Measurements from ENCODE around the gene LAGE3.

LAGE3 gene

GRCh38 chrX:154515966-154516655 is 37.0 kb upstream of the LAGE3 start, which contains the start of gene FAM3A:
TSS of gene FAM3A (minus strand) at chrX:154516232. CDS start at chrX:154515772, 460 bp downstream.
- TF ChIP-seq CTCF (IDR thresholded peaks at IDR 0.05) = no peak

- no peak for TF ChIP-seq CTCF (IDR thresholded peaks at IDR 0.05)
Observed at GRCh38 chrX:154515090-154515965, 36.2 kb upstream of the LAGE3 start.

- TF ChIP-seq CTCF (IDR thresholded peaks at IDR 0.05) = no peak
Observed at GRCh38 chrX:154513716-154514115, 34.6 kb upstream of the LAGE3 start.

GRCh38 chrX:154512879-154513553 is 33.9 kb upstream of the LAGE3 start:
- TF ChIP-seq CTCF (IDR thresholded peaks at IDR 0.05) = no peak

GRCh38 chrX:154511761-154512160 is 32.7 kb upstream of the LAGE3 start:
- no peak for TF ChIP-seq CTCF (IDR thresholded peaks at IDR 0.05)

GRCh38 chrX:154509455-154509854 is 30.4 kb upstream of the LAGE3 start:
- TF ChIP-seq CTCF (IDR thresholded peaks at IDR 0.05) = no peak

- no peak for TF ChIP-seq CTCF (IDR thresholded peaks at IDR 0.05)
Observed at GRCh38 chrX:154508384-154508745, 29.3 kb upstream of the LAGE3 start.
